BJ (cell line): ENCODE data around the gene SMARCA2. TPM values are rescaled to one million over a fixed set of nuclear protein-coding genes. Genes with fewer than 3 reads are reported as not detected.
A peak's percentile ranks its signal among the peaks of the same experiment; 100 is the strongest.

ENCODE experiments used
- CTCF ChIA-PET: fragments of 350-600 bp; formaldehyde crosslinking; extraction: SDS; loops from one replicate; lab custom pipeline; 2021; ENCODE audit warnings: antibody characterized with exemption, inconsistent platforms; lab: Yijun Ruan, JAX
- POLR2A ChIA-PET: fragments of 300-600 bp; sonication (Branson Sonifier 250); formaldehyde crosslinking; extraction: SDS; loops from one replicate; lab custom pipeline; 2021; ENCODE audit warnings: antibody characterized with exemption; lab: Charles Lee
- DNase-seq: peaks from one replicate; pipeline ENCODE4 v3.0.0-alpha.2; 2011; ENCODE audit warnings: low read depth
- H3K27me3 ChIP-seq: 2 replicates; pipeline ENCODE4 v1.6.0; 2011; ENCODE audit warnings: low read length; ENCODE audit not compliant: control insufficient read depth, insufficient read depth
- H3K36me3 ChIP-seq: 2 replicates; pipeline ENCODE4 v1.5.1; 2011; ENCODE audit warnings: low read length; ENCODE audit not compliant: control insufficient read depth, insufficient read depth
- H3K4me3 ChIP-seq: 2 replicates; pipeline ENCODE4 v1.5.1; 2011; ENCODE audit warnings: low read depth, mild to moderate bottlenecking, control low read depth, low read length
- polyA plus RNA-seq: library from polyadenylated mRNA; depleted of rRNA; stranded (reverse); fragments of >200 nt; gene quantifications from 2 replicates; pipeline ENCODE4 v1.2.3, GENCODE V29; 2011
- TF ChIP-seq, protein P1 (sequence below): IDR thresholded peaks from 2 replicates; pipeline ENCODE4 v1.5.1; 2011; ENCODE audit warnings: low read depth, mild to moderate bottlenecking, control low read depth, inconsistent platforms, low read length, moderate library complexity; ENCODE audit not compliant: insufficient read depth

Gene SMARCA2
- polyA plus RNA-seq, 1 experiment: 67.4 TPM

DNA sequence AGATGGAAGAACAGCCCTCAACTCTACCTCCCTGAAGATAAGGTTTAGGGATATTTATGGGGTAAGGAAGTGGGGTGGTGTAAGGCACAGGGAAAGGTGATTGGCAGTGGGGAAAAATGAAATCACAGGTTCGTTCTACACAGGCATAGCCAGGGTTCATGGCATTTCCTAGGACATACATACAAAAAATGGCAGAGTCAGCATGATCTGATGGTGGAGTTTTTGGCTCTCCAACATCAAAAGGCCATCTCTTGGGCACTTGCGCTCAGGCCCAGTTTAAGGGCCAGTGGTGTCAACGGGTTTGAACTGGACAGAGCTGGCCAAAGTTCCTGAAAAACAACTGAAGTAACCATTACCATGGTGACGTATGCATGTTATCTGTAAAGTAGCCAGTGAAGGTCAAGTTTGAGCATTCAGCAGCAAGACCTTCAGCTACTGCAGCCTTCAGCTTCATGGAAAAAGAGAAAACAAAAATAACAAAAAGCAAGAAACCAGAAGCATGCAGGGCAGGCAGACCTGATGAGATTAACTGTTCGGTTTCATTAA is 92.8 kb downstream of the SMARCA2 start:
- ChIA-PET CTCF (interaction anchor here (0.6 kb wide), 1 partner anchor 14 kb away, joined by 4 read pairs; no protein-coding TSS in a partner anchor), POLR2A (no interaction called here)
- DNase-seq: no peak
- TF ChIP-seq, protein P1, sequence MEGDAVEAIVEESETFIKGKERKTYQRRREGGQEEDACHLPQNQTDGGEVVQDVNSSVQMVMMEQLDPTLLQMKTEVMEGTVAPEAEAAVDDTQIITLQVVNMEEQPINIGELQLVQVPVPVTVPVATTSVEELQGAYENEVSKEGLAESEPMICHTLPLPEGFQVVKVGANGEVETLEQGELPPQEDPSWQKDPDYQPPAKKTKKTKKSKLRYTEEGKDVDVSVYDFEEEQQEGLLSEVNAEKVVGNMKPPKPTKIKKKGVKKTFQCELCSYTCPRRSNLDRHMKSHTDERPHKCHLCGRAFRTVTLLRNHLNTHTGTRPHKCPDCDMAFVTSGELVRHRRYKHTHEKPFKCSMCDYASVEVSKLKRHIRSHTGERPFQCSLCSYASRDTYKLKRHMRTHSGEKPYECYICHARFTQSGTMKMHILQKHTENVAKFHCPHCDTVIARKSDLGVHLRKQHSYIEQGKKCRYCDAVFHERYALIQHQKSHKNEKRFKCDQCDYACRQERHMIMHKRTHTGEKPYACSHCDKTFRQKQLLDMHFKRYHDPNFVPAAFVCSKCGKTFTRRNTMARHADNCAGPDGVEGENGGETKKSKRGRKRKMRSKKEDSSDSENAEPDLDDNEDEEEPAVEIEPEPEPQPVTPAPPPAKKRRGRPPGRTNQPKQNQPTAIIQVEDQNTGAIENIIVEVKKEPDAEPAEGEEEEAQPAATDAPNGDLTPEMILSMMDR: no peak
- Histone ChIP-seq H3K4me3 (no peak overlapping the region), H3K27me3 (no peaks in the 10 kb centered on the region), H3K36me3 (peaks cover 6% of the 10 kb centered on the region)

DNA sequence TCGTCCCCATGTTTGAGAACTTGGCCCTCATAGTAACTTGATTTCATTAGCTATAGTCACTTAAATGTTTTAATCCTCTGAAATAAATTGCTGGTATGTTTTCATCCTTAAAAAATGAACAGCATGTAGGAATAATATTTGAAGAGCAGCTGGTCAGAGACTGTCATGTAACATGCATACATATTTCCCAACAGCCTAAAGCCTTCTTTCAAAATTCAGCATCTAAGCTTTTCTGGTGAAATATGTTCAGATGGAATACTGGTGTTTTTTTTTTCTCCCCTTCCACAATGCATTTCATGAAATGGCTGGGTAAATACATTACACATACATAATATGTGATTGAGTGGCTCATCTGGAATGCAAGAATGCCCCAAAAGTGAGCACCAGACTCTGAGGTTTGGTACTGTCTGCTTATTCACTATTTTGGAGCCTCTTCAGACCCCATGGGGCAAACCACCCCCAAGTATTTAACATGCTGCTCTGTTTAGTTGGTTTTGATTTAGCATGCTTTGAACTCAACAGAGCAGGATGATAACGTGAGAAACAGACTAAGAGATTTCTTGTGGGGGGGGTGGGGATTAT is 94.0 kb downstream of the SMARCA2 start:
- ChIA-PET POLR2A (interaction anchor here (0.6 kb wide), 1 partner anchor 38 kb away, joined by 3 read pairs; no protein-coding TSS in a partner anchor), CTCF (interaction anchor here (0.9 kb wide), 1 partner anchor 169 kb away, joined by 3 read pairs; no protein-coding TSS in a partner anchor)
- peak; percentile 48 for DNase-seq
- H3K4me3 ChIP-seq: no peak overlapping the region
- no peaks in the 10 kb centered on the region for H3K27me3 ChIP-seq
- H3K36me3 ChIP-seq: peaks cover 6% of the 10 kb centered on the region
- TF ChIP-seq, protein P1: no peak

DNA sequence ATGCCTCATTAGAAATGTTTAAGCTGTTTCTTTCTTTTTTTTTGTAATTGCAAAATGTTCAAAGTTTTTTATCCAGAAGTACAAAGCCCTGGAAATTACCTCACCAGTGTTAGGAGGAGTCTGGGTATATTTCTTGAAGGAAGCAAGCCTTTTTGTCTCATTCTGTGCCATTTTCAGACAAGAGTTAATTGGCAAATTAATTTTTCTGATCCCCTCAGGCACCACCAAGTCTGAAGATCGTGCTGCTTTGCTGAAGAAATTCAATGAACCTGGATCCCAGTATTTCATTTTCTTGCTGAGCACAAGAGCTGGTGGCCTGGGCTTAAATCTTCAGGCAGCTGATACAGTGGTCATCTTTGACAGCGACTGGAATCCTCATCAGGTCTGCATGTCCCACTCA is 94.9 kb downstream of the SMARCA2 start:
- H3K4me3 ChIP-seq: no peak overlapping the region
- CTCF ChIA-PET: no interaction called here
- POLR2A ChIA-PET: no interaction called here
- peaks cover 6% of the 10 kb centered on the region for H3K36me3 ChIP-seq
- no peaks in the 10 kb centered on the region for H3K27me3 ChIP-seq
- no peak for DNase-seq
- TF ChIP-seq, protein P1: no peak

GRCh38 chr9:2116073-2116472 is 100.9 kb downstream of the SMARCA2 start:
- no peak for DNase-seq
- H3K27me3 ChIP-seq: no peaks in the 10 kb centered on the region
- TF ChIP-seq, protein P1: peak; percentile 56
- peaks cover 9% of the 10 kb centered on the region for H3K36me3 ChIP-seq
- no peak overlapping the region for H3K4me3 ChIP-seq
- POLR2A ChIA-PET: no interaction called here
- CTCF ChIA-PET: interaction anchor here (0.6 to 1.9 kb wide), 4 partner anchors 10 to 725 kb away, joined by 3 to 7 read pairs (median 4); no protein-coding TSS in a partner anchor

- no peaks in the 10 kb centered on the region for H3K27me3 ChIP-seq
- H3K36me3 ChIP-seq: peaks cover 8% of the 10 kb centered on the region
- DNase-seq: no peak
- ChIA-PET CTCF (interaction anchor here (1.0 kb wide), 1 partner anchor 9 kb away, joined by 3 read pairs; no protein-coding TSS in a partner anchor), POLR2A (no interaction called here)
- H3K4me3 ChIP-seq: no peak overlapping the region
- TF ChIP-seq, protein P1: no peak
These were observed 102.4 kb downstream of the SMARCA2 start for GRCh38 chr9:2117527-2117926.
